DMS153 treated with DMSO at 0.1 percent for 48 hours (cell line): ENCODE measurements around the gene NARF.
"Not testable (repeated sequence)": the region's sequence is repeated elsewhere in the genome, so short reads cannot be mapped to it uniquely, and the experiment has no call there.

ENCODE experiments used
- DNase-seq: peaks from one replicate; lab custom pipeline; 2025; ENCODE audit not compliant: unreplicated experiment; lab: John Stamatoyannopoulos, UW

The NARF gene

DNA sequence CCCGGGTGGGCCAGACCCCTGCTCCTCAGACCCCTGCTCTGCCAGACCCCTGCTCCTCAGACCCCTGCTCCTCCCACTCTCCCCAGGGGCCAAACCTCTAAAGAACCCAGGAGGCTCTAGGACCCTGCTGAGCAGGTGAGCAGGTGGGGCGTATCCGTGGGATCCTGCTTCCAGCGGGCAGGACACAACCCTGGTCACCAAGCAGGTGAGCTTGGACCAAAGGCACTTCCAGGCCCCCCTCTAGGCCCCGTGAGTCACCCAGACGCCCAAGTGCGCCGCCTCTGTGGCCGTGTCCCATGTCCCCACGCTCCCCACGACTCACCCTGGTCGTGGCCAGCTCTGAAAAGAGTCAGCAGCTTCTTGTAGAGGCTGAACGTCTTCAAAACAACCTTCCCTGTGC, 13.0 kb upstream of the NARF start:
- no peak for DNase-seq

DNA sequence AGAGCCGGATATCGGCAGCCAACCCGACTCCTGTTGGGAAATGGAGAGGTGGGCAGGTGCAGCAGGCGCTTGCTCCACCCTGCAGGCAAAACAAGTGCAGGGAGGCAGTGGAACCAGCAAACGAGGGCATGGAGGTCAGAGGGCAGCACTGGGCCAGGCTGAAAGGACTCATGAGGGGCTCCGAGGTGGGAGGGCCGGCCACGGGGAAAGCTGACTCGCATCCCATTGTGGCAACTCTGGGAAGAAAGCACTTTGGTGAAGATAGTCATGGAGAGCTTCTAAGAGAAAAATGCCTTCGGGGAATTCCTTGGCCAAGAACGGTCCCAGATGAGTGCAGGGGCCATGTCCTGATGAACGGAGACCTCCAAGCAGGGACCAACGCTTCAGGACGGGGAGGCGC, 12.4 kb upstream of the NARF start:
- no peak for DNase-seq

- DNase-seq: no peak
Measured at GRCh38 chr17:82446649-82447048, 11.9 kb upstream of the NARF start.

DNA sequence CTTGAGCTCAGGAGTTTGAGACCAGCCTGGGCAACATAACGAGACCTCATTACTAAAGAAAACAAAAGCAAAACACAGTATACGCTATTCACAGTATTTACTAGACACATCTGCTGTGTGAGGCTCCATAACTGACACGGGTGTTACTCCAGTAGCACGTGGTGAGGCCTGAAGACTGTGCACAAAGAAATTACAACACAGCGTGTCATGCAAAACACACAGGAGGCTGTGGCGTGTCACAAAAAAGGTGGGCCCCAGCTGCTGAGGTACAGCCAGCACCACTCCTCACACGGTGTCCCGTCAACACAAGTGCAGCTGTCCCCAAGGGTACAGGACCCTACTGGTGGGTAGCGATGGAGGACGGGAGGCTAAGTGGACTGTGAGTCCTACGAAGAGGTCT, 10.7 kb upstream of the NARF start:
- no peak for DNase-seq

GRCh38 chr17:82449131-82449882, 9.2 kb upstream of the NARF start:
- DNase-seq: peak; percentile 69

DNA sequence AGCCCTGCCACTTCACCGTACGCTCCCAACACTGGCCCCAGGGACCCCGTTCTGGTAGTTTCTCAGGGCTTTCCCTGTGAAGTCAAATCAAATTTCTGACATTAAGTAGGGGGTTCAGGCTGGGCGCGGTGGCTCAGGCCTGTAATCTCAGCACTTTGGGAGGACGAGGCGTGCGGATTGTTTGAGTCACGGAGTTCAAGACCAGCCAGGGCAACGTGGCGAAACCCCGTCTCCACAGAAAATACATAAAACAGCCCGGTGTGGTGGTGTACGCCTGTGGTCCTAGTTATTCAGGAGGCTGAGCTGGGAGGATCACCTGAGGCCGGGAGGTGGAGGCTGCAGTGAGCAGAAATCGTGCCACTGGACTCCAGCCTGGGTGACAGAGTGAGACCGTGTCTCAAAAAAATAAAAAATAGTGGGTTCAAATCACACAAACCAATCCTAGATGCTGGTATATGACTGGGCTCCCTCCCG, 8.6 kb upstream of the NARF start:
- no peak for DNase-seq

GRCh38 chr17:82450357-82451106, 8.0 kb upstream of the NARF start, which contains the start of gene CYBC1:
CYBC1 (minus strand) TSS chr17:82450752; CDS start chr17:82449254, 1,498 bp downstream.
- DNase-seq: peak; percentile 91

GRCh38 chr17:82452162-82452561, 6.4 kb upstream of the NARF start:
- DNase-seq: no peak

- not testable (repeated sequence) for DNase-seq
Measured at GRCh38 chr17:82453151-82453550, 5.4 kb upstream of the NARF start.

GRCh38 chr17:82453706-82454105, 4.8 kb upstream of the NARF start:
- DNase-seq: not testable (repeated sequence)

- no peak for DNase-seq
Measured at GRCh38 chr17:82457073-82457928, 1.2 kb upstream of the NARF start.

DNA sequence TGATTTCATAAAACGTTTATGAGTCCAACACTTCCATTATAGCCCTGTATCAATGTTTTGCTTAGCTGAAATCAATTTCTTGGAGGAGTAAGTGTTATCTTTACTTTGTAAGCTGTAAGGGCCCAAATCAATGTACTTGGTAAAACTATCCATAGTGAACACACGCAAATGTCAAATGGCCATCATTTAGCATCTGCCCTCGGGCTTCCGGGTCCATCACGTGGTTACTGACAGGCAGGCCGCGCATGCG, 687 bp upstream of the NARF start:
- DNase-seq: peak; percentile 84

DNA sequence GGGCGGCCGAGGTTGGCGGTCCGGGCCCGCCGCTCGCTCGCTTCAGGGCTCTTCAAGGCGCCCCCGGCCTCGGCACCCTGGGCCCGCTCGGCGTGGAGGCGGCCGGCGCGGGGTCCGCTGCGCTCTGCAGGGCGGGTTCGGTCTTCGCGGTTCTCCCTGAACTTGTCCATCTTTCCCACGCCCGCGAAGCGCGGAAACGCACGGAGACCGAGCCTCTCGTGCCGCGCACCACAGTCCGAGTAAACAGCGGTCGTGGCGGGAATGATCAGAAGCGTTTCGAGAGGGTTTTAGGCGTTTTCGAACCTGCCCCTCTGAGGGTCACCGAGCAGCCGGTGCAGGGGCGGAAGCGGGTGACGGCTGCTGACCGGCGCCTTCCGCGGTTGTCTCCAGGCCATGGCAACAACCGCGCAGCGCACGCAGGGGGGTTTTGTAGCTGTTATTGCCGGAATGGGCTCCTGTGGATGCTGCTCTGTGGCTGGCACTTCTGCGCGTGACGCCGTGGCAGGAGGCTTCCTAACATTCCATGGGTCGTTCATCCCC, 414 bp downstream of the NARF start:
- no peak for DNase-seq

GRCh38 chr17:82459936-82460335, 1.4 kb downstream of the NARF start:
- not testable (repeated sequence) for DNase-seq

GRCh38 chr17:82461827-82462524, 3.4 kb downstream of the NARF start:
- DNase-seq: no peak

DNA sequence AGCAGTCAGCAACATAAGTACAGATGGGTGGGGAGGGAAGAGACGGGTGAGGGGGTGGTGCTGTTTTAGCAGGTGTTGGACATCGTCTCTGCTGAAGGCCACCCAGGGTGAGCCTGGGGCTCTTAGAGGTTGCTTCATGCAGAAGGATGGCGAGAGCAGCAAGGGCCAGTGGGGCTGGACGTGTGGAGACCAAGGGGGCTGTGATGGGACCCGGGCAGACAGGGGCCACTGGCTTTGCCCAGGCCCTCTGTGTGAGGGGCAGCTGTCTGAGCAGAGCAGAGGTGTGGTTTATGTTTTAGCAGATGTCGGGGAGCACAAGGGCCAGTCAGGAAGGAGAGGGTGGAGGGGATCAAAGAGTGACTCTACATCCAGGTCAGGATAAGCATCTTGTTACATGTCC, 4.8 kb downstream of the NARF start:
- DNase-seq: no peak

- no peak for DNase-seq
Measured at GRCh38 chr17:82463925-82464566, 5.5 kb downstream of the NARF start.

GRCh38 chr17:82464567-82464929, 6.0 kb downstream of the NARF start:
- no peak for DNase-seq

DNA sequence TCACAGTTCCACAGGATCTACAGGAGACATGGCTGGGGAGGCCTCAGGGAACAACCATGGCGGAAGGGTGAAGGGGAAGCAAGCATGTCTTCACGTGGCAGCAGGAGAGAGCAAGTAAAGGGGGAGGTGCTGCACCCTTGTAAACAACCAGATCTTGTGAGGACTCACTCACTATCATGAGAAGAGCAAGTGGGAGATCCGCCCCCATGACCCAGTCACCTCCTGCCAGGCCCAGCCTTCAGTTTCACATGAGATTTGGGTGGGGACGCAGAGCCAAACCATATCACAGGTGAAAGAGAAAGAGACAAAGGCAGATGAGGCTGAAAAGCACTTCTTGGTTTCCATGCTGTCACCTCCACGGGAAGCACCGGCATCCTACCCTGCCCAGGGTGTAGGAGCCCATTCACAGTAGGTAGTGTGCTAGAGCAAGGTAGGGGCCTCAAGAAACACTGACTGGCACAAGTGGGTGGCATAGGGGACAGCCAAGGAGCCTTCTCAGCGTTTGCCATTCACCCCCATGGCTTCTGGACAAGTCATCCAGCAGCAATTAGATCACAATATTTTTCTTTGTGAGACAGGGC, 6.6 kb downstream of the NARF start:
- DNase-seq: no peak

GRCh38 chr17:82468692-82469091, 10.2 kb downstream of the NARF start:
- DNase-seq: no peak
